Urinary bladder (tissue), 4 donors: ENCODE results near the gene C3orf33. TPM values are rescaled to one million over a fixed set of nuclear protein-coding genes. Genes with fewer than 3 reads are reported as not detected.

Source experiments
- DNase-seq: peaks from one replicate; pipeline ENCODE4 v3.0.0-alpha.2; 2015; ENCODE audit errors: extremely low spot score
- H3K27ac ChIP-seq: one replicate; pipeline ENCODE4 v1.5.1; 2013; ENCODE audit warnings: low read depth, mild to moderate bottlenecking, moderate library complexity
- H3K36me3 ChIP-seq: one replicate; pipeline ENCODE4 v1.6.1; 2013; ENCODE audit warnings: mild to moderate bottlenecking, moderate library complexity; ENCODE audit not compliant: insufficient read depth
- H3K4me1 ChIP-seq: one replicate; pipeline ENCODE4 v1.6.1; 2013; ENCODE audit warnings: mild to moderate bottlenecking, moderate library complexity; ENCODE audit not compliant: insufficient read depth
- H3K4me3 ChIP-seq: one replicate; pipeline ENCODE4 v1.5.1; 2013; ENCODE audit warnings: low read depth, low read length
- WGBS: extraction: QIAGEN DNeasy Blood & Tissue Kit; methylation state at CpG from one replicate; pipeline ENCODE4 v1.1.7; 2013; 5-methylcytosine and 5-hydroxymethylcytosine counted together
- polyA plus RNA-seq: library from polyadenylated mRNA; stranded (reverse); fragments of 200-250 nt; gene quantifications from one replicate; pipeline ENCODE4 v1.2.3, GENCODE V29; 2013
- total RNA-seq: library from RNA; depleted of rRNA; stranded (reverse); fragments of >200 nt; gene quantifications from one replicate; pipeline ENCODE4 v1.2.3, GENCODE V29; 2014
- donor health status: healthy with polysubstance abuse.
- donor health status: healthy.

C3orf33 gene
- total and polyA plus RNA-seq, 2 donors = 4.4 to 5.6 TPM

DNA sequence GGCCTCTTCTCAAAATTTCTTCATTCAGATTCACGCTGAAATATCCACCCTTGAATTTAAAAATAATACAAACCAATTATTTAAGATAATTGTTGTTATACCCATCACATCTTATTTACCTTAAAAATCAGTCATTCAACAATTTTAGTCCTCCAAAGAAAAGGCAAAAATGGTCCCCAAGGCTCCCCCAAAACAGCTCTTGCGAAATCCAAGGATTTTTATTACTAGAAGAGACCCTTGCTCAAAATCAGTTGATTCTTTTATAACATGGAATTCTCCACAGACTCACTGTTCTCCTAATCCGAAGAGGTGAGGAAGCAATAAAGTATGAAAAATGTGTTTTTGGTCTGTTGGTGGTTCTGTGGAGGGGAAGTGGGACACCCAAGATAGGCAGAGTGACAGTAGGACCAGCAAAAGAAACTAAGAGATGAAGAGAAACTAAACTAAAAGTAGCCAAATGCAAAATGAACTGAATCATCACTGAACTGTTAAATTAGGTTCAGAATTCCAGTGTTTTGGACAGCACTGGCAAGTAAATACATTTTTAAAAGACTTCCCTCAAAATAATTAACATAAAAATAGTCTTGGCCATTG lies 42.1 kb downstream of the C3orf33 start:
- Histone ChIP-seq H3K27ac (no peak overlapping the region), H3K4me1 (no peaks in the 10 kb centered on the region), H3K36me3 (peaks cover 2% of the 10 kb centered on the region), H3K4me3 (no peak overlapping the region)
- 90% methylated on average over 3 of the region's 3 CpGs for WGBS
- no peak for DNase-seq

DNA sequence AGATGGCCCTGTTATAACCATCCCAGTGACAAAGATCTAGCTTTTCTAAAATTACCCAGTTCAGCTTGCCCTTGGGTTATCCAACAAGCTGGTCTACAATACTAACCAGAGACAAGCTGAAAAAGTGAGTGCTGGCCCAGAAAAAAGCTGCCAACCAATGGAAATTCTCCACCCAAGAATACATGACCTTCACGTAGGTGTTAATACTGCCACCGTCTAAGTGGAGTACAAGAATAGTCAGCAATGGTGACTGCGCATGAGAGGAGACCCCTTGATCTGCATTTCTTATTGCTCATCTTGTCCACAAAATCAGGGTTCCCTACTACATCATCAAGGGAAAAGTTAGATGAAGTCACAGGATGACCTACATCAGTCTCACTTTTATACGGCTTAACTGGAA lies 45.4 kb downstream of the C3orf33 start:
- Histone ChIP-seq H3K4me3 (no peak overlapping the region), H3K36me3 (no peaks in the 10 kb centered on the region), H3K4me1 (no peaks in the 10 kb centered on the region), H3K27ac (no peak overlapping the region)
- WGBS = 94% methylated on average over 4 of the region's 4 CpGs
- DNase-seq = no peak

DNA sequence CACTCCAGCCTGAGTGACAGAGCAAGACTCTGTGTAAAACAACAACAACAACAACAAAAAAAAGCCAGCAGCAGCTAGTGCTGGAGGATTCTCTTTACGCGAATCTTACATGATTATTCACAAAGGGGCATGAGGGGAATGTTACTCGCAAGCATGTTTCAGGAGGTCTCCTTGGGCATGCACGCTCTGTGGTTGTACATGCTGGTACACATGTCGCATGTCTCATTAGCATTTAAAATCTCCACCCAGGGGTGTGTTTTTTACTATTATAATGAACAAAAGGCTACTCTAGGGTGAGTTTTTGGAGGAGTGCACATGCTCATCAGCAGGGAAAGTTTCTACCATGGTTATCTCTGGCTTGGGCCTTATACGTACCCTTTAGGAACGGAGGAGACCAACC lies 48.5 kb downstream of the C3orf33 start:
- WGBS = 91% methylated on average over 7 of the region's 7 CpGs

DNA sequence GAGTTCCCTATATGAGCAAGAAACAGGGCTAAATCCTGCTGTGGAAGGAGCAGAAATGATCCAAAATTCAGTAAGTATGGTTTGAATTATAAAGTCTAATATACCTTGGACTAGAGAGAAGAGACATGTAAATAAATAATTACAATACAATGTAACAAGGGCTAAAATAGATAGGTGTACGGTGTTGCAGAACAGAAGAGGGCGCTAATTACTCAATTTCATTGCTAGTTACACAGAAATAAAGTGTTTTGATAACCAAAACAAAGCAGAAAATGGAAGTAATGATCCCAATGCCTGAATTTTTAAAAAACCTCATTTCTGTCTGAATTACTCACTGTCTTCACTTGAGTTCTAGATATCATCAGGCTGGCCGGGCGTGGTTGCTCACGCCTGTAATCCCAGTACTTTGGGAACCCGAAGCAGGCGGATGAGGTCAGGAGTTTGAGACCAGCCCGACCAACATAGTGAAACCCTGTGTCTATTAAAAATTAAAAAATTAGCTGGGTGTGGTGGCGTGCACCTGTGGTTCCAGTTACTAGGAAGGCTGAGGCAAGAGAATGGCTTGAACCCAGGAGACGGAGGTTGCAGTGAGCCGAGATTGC lies 52.9 kb downstream of the C3orf33 start:
- no peaks in the 10 kb centered on the region for H3K36me3 ChIP-seq
- H3K4me1 ChIP-seq = no peaks in the 10 kb centered on the region
- no peak for DNase-seq
- no peak overlapping the region for H3K27ac ChIP-seq
- WGBS = 77% methylated on average over 11 of the region's 11 CpGs
- no peak overlapping the region for H3K4me3 ChIP-seq

More for the DNA sequence above, 48.5 kb downstream of the C3orf33 start:
- no peaks in the 10 kb centered on the region for H3K36me3 ChIP-seq
- no peak overlapping the region for H3K4me3 ChIP-seq
- DNase-seq = no peak
- H3K4me1 ChIP-seq = no peaks in the 10 kb centered on the region
- H3K27ac ChIP-seq = no peak overlapping the region

DNA sequence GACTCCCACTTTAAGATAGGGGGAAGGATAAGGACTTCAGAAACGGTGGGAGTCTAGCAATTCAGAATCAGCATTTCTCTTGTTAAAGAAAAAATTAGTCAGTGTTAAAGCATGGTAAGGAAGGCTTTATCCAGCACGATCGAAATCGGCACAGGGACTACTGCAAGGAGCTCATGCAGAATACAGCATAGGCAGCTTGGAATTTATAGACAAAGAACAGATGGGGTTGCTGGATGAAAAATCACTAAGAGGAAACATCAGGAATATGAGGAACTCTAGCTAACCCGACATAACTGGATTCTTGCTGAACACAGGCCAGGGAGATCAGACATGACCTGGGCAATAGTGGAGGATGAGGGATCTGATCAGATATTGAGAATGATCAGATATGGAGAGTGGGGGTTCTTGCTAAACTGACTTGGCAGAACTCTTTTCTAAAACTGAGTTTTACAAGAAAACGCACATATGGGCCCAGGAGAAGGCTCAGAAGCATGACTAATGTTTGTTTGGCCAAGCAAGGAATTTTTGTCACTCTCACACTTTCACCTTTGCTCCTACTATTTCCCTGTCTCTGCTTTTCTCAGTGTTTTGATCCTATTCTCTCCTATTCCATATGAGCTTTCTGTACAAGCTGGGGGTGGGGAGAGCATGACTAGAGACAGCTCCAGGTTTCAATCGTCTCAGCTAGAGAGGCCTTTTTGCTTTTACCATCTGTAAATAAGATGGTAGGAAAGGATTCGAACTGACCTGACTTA lies 57.3 kb downstream of the C3orf33 start:
- H3K27ac ChIP-seq = no peak overlapping the region
- no peaks in the 10 kb centered on the region for H3K36me3 ChIP-seq
- no peak overlapping the region for H3K4me3 ChIP-seq
- DNase-seq = no peak
- no peaks in the 10 kb centered on the region for H3K4me1 ChIP-seq
- WGBS = 45% methylated on average over 8 of the region's 8 CpGs

DNA sequence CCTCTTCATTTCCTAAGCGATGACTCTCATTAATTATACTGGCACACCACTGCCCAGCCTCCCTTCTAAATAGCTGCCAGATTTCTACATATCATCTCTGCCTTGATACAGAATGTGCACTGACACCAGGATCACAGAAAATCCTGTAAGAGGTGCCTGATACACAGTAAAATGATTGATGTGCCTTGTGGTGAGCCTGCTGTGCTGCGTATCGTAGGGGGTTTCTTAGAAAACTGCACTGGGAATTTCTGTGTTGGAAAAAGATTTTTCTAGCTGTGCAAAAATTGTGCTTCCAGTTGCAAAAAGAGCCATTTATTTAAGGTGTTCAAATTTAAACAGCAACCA lies 58.2 kb downstream of the C3orf33 start:
- H3K36me3 ChIP-seq = no peaks in the 10 kb centered on the region
- DNase-seq = no peak
- no peaks in the 10 kb centered on the region for H3K4me1 ChIP-seq
- H3K4me3 ChIP-seq = no peak overlapping the region
- no peak overlapping the region for H3K27ac ChIP-seq
- WGBS = 89% methylated on average over 3 of the region's 3 CpGs

DNA sequence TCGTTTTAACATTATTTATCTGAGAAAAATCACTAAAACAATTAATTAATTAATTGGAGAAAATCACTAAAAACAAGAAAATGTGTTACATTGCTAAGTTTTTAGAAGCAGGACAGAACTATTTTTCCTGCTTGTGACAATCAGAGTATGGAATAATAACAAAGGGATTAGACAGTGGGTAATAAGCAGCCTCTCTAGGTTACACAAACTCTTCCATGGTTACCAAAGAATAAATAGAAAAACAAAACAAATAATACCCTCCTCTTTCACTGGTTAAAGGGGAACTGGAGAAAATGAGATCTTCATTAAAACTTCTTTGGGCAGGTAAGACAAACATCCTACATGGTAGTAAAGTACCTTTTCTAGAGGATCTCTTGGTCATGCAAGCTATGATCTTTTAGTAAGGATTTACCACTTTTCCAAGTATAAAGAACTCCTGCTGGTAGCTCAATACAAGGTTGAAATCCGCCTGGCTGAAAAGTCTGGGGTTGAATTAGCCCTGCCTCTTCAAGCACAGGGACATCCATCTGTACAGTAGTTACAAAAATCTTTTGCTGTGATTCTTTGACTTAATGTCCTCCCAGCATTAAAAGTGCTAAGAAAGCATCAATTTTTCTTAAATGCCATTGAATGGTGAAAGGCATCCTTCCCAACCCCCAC lies 58.7 kb downstream of the C3orf33 start:
- H3K36me3 ChIP-seq = no peaks in the 10 kb centered on the region
- WGBS = 69% methylated on average over 2 of the region's 2 CpGs
- H3K4me3 ChIP-seq = no peak overlapping the region
- no peak for DNase-seq
- H3K4me1 ChIP-seq = no peaks in the 10 kb centered on the region
- H3K27ac ChIP-seq = no peak overlapping the region

DNA sequence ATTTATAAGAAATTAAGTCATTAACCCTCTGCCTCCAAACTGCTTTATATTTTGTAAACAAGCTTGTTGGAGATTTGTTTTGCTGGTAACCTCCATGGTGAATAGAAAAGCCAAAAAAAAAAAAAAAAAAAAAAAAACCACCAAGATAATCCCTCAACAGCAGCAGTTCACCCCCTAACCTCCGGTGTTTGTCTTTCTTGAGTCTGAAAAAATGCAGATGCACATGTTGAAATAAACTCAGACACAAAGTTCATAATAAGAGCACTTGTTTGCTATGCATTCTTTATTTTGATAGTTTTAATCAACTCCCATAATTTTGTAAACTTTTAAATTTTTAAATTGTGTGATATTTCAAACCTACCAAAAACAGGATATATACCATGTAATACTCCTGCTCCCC lies 59.4 kb downstream of the C3orf33 start:
- H3K4me1 ChIP-seq = no peaks in the 10 kb centered on the region
- H3K4me3 ChIP-seq = no peak overlapping the region
- no peaks in the 10 kb centered on the region for H3K36me3 ChIP-seq
- DNase-seq = no peak
- 84% methylated on average over 1 of the region's 1 CpG for WGBS
- H3K27ac ChIP-seq = no peak overlapping the region

DNA sequence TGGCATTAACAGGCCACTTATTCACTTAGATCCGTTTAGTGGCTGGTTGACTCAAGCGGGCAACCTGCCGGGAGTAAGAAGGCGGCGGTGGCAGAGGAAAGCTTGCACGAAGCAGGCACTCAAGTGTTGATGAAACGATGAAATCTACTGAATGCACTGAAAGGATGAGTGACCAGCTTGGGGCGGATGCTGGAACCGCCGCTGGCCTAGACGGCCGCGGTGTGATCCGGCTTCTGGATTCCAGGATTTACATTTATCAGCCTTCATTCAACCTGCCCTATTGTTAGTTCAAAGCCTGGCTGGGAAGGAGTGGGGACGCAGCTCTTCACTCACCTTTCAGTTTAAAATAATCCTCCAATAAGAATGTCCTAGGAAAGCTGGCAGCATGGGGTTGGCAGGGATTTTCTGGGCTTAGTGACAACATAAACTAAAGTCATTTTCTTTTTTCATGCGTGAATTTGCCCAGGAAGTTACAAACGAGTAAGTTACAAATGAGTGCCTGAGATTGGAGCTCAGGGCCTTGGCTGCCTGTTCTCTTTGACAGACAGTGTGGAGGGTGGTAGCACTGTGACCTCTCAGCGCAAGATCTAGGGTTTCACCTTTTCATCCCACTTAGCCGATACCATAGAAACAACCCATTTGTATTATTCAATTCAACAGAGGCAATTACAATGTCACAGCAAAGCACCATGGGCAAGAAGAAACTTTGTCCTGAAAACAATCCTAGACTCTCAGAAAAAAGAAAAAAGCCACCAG lies 60.1 kb downstream of the C3orf33 start:
- DNase-seq = no peak
- Histone ChIP-seq H3K36me3 (no peaks in the 10 kb centered on the region), H3K4me3 (no peak overlapping the region), H3K27ac (no peak overlapping the region), H3K4me1 (no peaks in the 10 kb centered on the region)
- 42% methylated on average over 19 of the region's 19 CpGs for WGBS

DNA sequence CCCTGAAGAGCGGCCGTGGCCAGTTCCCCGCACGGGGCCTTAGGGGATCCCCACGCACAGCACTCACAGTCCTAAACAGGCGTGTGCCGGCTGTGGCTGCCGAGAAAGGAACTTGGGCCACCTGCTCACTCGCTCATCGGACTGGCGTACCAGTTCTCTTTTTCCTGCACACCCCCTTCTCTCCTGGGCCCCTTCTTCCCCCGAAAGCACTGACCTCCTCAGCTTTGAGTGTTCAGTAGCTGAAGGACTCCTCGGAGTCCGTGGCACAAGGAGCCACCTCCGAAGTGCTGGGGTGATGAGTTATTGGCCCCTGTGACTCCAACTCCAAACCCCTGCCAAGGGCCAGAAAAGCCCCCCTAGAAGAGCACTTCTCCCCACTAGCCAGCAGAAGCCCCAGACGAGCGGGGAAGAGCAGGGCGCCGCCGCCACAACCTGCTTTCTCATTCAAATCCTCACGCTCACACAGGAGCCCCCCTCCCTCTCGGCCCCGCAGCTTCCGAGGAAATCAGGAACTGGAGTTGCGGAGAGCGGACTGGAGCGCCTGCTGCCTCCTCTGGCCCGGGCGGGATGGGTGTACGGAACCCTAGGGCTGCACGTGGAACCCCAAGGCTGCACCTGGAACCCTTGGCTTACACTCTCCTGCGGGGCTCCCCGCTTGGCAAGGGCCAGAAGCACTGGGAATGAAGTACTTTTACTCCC lies 61.3 kb downstream of the C3orf33 start, which contains the start of gene PLCH1:
TSS of gene PLCH1 (minus strand) at position 446 of the 699 bp plus-strand sequence. CDS start 40,847 bp downstream, outside the sequence.
- H3K36me3 ChIP-seq = no peaks in the 10 kb centered on the region
- peak within 1 kb of the TSS; percentile 57 for H3K4me3 ChIP-seq
- under 1% methylated on average over 33 of the region's 33 CpGs for WGBS
- no peaks in the 10 kb centered on the region for H3K4me1 ChIP-seq
- no peak within 1 kb of the TSS for H3K27ac ChIP-seq
- DNase-seq = no peak

DNA sequence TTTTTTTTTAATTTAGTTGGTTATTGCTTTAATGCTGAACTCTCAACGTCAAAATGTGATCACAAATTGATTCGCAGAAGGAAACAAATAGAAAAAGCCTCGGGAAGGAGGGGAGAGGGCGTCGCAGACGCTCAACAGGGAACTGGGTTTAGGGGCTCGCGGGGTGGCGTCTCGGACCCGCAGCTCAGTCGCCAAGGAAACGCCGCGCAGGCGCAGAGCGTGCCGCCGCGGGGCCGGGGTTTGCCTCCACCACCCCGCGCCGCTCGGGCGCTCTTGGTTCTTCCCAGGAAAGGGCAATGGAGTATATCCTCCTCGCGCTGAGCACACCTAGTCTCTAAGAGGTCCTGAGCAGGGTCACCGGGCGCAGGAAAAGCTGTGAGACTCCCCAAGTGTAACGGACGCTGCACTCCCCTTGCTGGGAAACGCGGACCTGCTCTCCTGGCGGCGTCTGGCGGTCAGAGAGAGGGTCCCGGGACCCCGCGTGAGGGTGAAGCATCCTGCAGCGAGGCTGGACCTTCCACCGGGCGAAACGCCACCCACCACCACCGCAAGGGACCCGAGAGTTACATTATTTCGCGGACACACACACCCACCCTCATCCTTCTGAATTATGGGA lies 62.0 kb downstream of the C3orf33 start:
- no peak overlapping the region for H3K27ac ChIP-seq
- peak overlapping the region; percentile 57 for H3K4me3 ChIP-seq
- no peaks in the 10 kb centered on the region for H3K4me1 ChIP-seq
- under 1% methylated on average over 48 of the region's 48 CpGs for WGBS
- no peaks in the 10 kb centered on the region for H3K36me3 ChIP-seq
- no peak for DNase-seq

DNA sequence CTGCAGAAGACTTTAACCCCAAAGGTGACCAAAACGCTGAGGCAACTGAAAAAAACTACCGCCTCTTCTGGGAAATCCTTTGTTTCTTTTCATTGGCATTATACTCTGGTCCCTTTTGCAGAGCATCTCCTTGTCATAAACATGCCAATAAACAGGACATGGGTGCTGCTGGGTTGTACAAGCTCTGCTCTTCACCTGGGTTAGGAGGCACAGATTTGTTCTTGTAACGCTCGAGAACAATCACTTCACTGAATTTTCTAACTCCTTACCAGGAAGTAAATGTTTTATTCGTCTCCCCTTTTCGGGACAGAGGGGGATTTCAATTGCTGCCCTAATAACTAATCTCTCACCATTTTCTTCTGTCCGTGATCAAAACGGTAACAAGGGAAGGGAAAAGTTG lies 62.5 kb downstream of the C3orf33 start:
- 16% methylated on average over 8 of the region's 8 CpGs for WGBS
- Histone ChIP-seq H3K4me3 (peak overlapping the region; percentile 57), H3K36me3 (no peaks in the 10 kb centered on the region), H3K4me1 (no peaks in the 10 kb centered on the region), H3K27ac (no peak overlapping the region)
- DNase-seq = no peak
